Astrocyte (in vitro differentiated cells and primary cell): ENCODE data around the gene TRAPPC2B. TPM values are rescaled to one million over a fixed set of nuclear protein-coding genes. Genes with fewer than 3 reads are reported as not detected.

ENCODE experiments used
- DNase-seq: peaks from one replicate; pipeline ENCODE4 v3.0.0-alpha.2; 2010; ENCODE audit warnings: low read depth
- FAIRE-seq: peaks from 2 replicates; lab custom pipeline; 2011; peaks lifted over from hg19 to GRCh38; lab: Jason Lieb, UNC
- H2AFZ ChIP-seq: 2 replicates; pipeline ENCODE4 v1.6.0; 2012; ENCODE audit warnings: low read depth, low read length, inconsistent platforms
- H3K27ac ChIP-seq: 2 replicates; pipeline ENCODE4 v1.5.1; 2011; ENCODE audit warnings: low read depth, low read length, inconsistent platforms
- H3K27me3 ChIP-seq: 2 replicates; pipeline ENCODE4 v1.6.0; 2011; ENCODE audit warnings: low read length, inconsistent platforms; ENCODE audit not compliant: insufficient read depth
- H3K36me3 ChIP-seq: 2 replicates; pipeline ENCODE4 v1.5.1; 2011; ENCODE audit warnings: low read length, inconsistent platforms; ENCODE audit not compliant: insufficient read depth
- H3K4me1 ChIP-seq: 2 replicates; pipeline ENCODE4 v1.5.1; 2011; ENCODE audit warnings: low read length, inconsistent platforms; ENCODE audit not compliant: insufficient read depth
- H3K4me2 ChIP-seq: 2 replicates; pipeline ENCODE4 v1.6.0; 2012; ENCODE audit warnings: low read length, inconsistent platforms
- H3K4me3 ChIP-seq: 2 replicates; pipeline ENCODE4 v1.5.1; 2011; ENCODE audit warnings: low read depth, mild to moderate bottlenecking, low read length, inconsistent platforms; ENCODE audit not compliant: insufficient read depth
- H3K79me2 ChIP-seq: 2 replicates; pipeline ENCODE4 v1.6.0; 2012; ENCODE audit warnings: mild to moderate bottlenecking, low read length, inconsistent platforms; ENCODE audit not compliant: insufficient read depth
- H3K9ac ChIP-seq: 2 replicates; pipeline ENCODE4 v1.6.0; 2012; ENCODE audit warnings: mild to moderate bottlenecking, low read length, inconsistent platforms
- H3K9me3 ChIP-seq: 2 replicates; pipeline ENCODE4 v1.5.1; 2012; ENCODE audit warnings: low read depth, mild to moderate bottlenecking, low read length, inconsistent platforms; ENCODE audit not compliant: insufficient read depth
- H4K20me1 ChIP-seq: 2 replicates; pipeline ENCODE4 v1.6.0; 2012; ENCODE audit warnings: low read length, inconsistent platforms; ENCODE audit not compliant: insufficient read depth
- H3K27ac Mint-ChIP-seq: one replicate; pipeline ENCODE4 v1.8.0; 2021; ENCODE audit warnings: mild to moderate bottlenecking, mixed read lengths; ENCODE audit not compliant: unreplicated experiment
- H3K27me3 Mint-ChIP-seq: one replicate; pipeline ENCODE4 v1.8.0; 2021; ENCODE audit warnings: low read depth, mixed read lengths; ENCODE audit not compliant: unreplicated experiment
- H3K36me3 Mint-ChIP-seq: one replicate; pipeline ENCODE4 v1.8.0; 2021; ENCODE audit warnings: low read depth, mixed read lengths; ENCODE audit not compliant: unreplicated experiment
- H3K4me1 Mint-ChIP-seq: one replicate; pipeline ENCODE4 v1.8.0; 2021; ENCODE audit warnings: low read depth, mixed read lengths; ENCODE audit not compliant: unreplicated experiment
- H3K4me3 Mint-ChIP-seq: one replicate; pipeline ENCODE4 v1.8.0; 2021; ENCODE audit warnings: mild to moderate bottlenecking, moderate library complexity, mixed read lengths; ENCODE audit not compliant: unreplicated experiment
- H3K9me3 Mint-ChIP-seq: one replicate; pipeline ENCODE4 v1.8.0; 2021; ENCODE audit warnings: mild to moderate bottlenecking, mixed read lengths; ENCODE audit not compliant: unreplicated experiment
- CTCF ChIP-seq: IDR thresholded peaks from 2 replicates; pipeline ENCODE4 v1.5.1; 2011; ENCODE audit warnings: low read depth, mild to moderate bottlenecking, inconsistent platforms, low read length, moderate library complexity; ENCODE audit not compliant: insufficient read depth
- EZH2 ChIP-seq: IDR thresholded peaks from 2 replicates; pipeline ENCODE4 v1.6.1; 2012; ENCODE audit warnings: mild to moderate bottlenecking, low read length, inconsistent platforms; ENCODE audit not compliant: insufficient read depth
- total RNA-seq: library from RNA; stranded (reverse); gene quantifications from 2 replicates; pipeline ENCODE4 v1.2.1, GENCODE V29; 2021

Gene TRAPPC2B
- total RNA-seq, 1 donor from 2014 or later, result 9.2 TPM

- TF ChIP-seq EZH2, result no peak
- no peak for TF ChIP-seq CTCF
- no peak for FAIRE-seq
- Mint-ChIP-seq H3K4me3 (no peak overlapping the region), H3K27me3 (no peaks in the 10 kb centered on the region), H3K9me3 (peaks cover 68% of the 10 kb centered on the region), H3K4me1 (no peaks in the 10 kb centered on the region), H3K36me3 (peaks cover 74% of the 10 kb centered on the region), H3K27ac (no peak overlapping the region)
- no peak for DNase-seq
- Histone ChIP-seq H3K79me2 (no peaks in the 10 kb centered on the region), H4K20me1 (no peaks in the 10 kb centered on the region), H3K4me1 (no peaks in the 10 kb centered on the region), H3K4me3 (no peak overlapping the region), H3K9ac (no peak overlapping the region), H3K27ac (no peak overlapping the region), H3K4me2 (no peak overlapping the region), H2AFZ (no peak overlapping the region), H3K27me3 (no peaks in the 10 kb centered on the region), H3K36me3 (peaks cover 23% of the 10 kb centered on the region), H3K9me3 (peaks cover 42% of the 10 kb centered on the region)
These were observed 12.8 kb downstream of the TRAPPC2B start for GRCh38 chr19:57376151-57376550.

GRCh38 chr19:57377498-57378146 is 14.3 kb downstream of the TRAPPC2B start:
- no peak for FAIRE-seq
- H3K9me3 Mint-ChIP-seq, result peaks cover 64% of the 10 kb centered on the region

More at GRCh38 chr19:57377498-57378146, 14.3 kb downstream of the TRAPPC2B start:
- H2AFZ ChIP-seq, result no peak overlapping the region
- H3K27ac Mint-ChIP-seq, result no peak overlapping the region
- H4K20me1 ChIP-seq, result no peaks in the 10 kb centered on the region
- no peak for DNase-seq
- no peaks in the 10 kb centered on the region for H3K79me2 ChIP-seq
- TF ChIP-seq CTCF (no peak), EZH2 (no peak)
- H3K4me1 ChIP-seq, result no peaks in the 10 kb centered on the region
- H3K4me1 Mint-ChIP-seq, result no peaks in the 10 kb centered on the region
- H3K36me3 ChIP-seq, result peaks cover 20% of the 10 kb centered on the region
- no peaks in the 10 kb centered on the region for H3K27me3 ChIP-seq
- H3K9ac ChIP-seq, result no peak overlapping the region
- H3K27ac ChIP-seq, result no peak overlapping the region
- H3K4me3 Mint-ChIP-seq, result no peak overlapping the region
- no peak overlapping the region for H3K4me3 ChIP-seq
- no peak overlapping the region for H3K4me2 ChIP-seq
- H3K9me3 ChIP-seq, result peaks cover 42% of the 10 kb centered on the region
- H3K27me3 Mint-ChIP-seq, result no peaks in the 10 kb centered on the region
- H3K36me3 Mint-ChIP-seq, result peaks cover 61% of the 10 kb centered on the region
